SU-DHL-6 (cell line): Measurements from ENCODE around the gene ARID5B.

Experiments
- H2AFZ ChIP-seq: fragments of 200-600 bp; sonication (generic); 2 replicates; pipeline ENCODE4 v1.6.1; 2014; ENCODE audit warnings: low read depth, mild to moderate bottlenecking, moderate library complexity, mixed read lengths, antibody characterized with exemption, low read length; ENCODE audit not compliant: severe bottlenecking
- H3F3A ChIP-seq: fragments of 200-600 bp; shearing (Covaris generic); 2 replicates; pipeline ENCODE4 v1.6.0; 2016; ENCODE audit warnings: antibody characterized with exemption, mild to moderate bottlenecking; ENCODE audit not compliant: insufficient read depth
- H3K27ac ChIP-seq: fragments of 200-600 bp; sonication (generic); 2 replicates; pipeline ENCODE4 v1.5.1; 2016; ENCODE audit warnings: low read depth, mild to moderate bottlenecking, low read length, moderate library complexity, mixed read lengths
- H3K27me3 ChIP-seq: fragments of 200-600 bp; sonication (generic), shearing (Covaris generic); 2 replicates; pipeline ENCODE4 v1.6.0; 2014; ENCODE audit warnings: mild to moderate bottlenecking, low read length
- H3K36me3 ChIP-seq: fragments of 200-600 bp; sonication (generic); 2 replicates; pipeline ENCODE4 v1.6.1; 2014; ENCODE audit warnings: mild to moderate bottlenecking, low read length, mixed read lengths
- H3K4me2 ChIP-seq: fragments of 300-600, 200-600 bp; shearing (Covaris generic), sonication (generic); 2 replicates; pipeline ENCODE4 v1.6.0; 2014; ENCODE audit warnings: low read length, low read depth, mild to moderate bottlenecking; ENCODE audit not compliant: poor library complexity, severe bottlenecking
- H3K4me3 ChIP-seq: fragments of 200-600 bp; sonication (generic); 2 replicates; pipeline ENCODE4 v1.5.1; 2014; ENCODE audit warnings: antibody characterized with exemption, low read length, mild to moderate bottlenecking, mixed read lengths; ENCODE audit not compliant: insufficient read depth, poor library complexity, severe bottlenecking
- H3K79me2 ChIP-seq: fragments of 200-600 bp; sonication (generic); 2 replicates; pipeline ENCODE4 v1.6.1; 2014; ENCODE audit warnings: mild to moderate bottlenecking, low read length, moderate library complexity; ENCODE audit not compliant: insufficient read depth
- H3K9ac ChIP-seq: fragments of 200-600 bp; sonication (generic); 2 replicates; pipeline ENCODE4 v1.7.0; 2014; ENCODE audit warnings: mild to moderate bottlenecking, low read length
- H3K9me2 ChIP-seq: fragments of 200-600 bp; sonication (generic); replicated peaks from 2 replicates; pipeline ENCODE4 v1.6.1; 2014; ENCODE audit warnings: low read length; ENCODE audit not compliant: insufficient read depth
- H3K9me3 ChIP-seq: fragments of 200-600 bp; sonication (generic); 2 replicates; pipeline ENCODE4 v1.6.1; 2014; ENCODE audit warnings: low read length, mixed read lengths; ENCODE audit not compliant: insufficient read depth
- H4K20me1 ChIP-seq: fragments of 200-600 bp; sonication (generic); 2 replicates; pipeline ENCODE4 v1.6.1; 2014; ENCODE audit warnings: low read depth, mild to moderate bottlenecking, antibody characterized with exemption, low read length, moderate library complexity, mixed read lengths
- CTCF ChIP-seq: fragments of 200-600 bp; sonication (generic); IDR thresholded peaks from one replicate; pipeline ENCODE4 v1.5.1; 2017; ENCODE audit warnings: antibody characterized with exemption, mild to moderate bottlenecking, low read length, moderate library complexity; ENCODE audit not compliant: insufficient read depth, poor library complexity, severe bottlenecking
- EZH2phosphoT487 ChIP-seq: fragments of 200-600 bp; sonication (generic), shearing (Covaris generic); conservative IDR thresholded peaks from 2 replicates; pipeline ENCODE4 v1.6.1; 2018; ENCODE audit warnings: mild to moderate bottlenecking, antibody characterized with exemption, low read length, moderate library complexity, mixed read lengths

ARID5B gene

GRCh38 chr10:62047960-62048383 is 146.5 kb downstream of the ARID5B start:
- peak overlapping the region; percentile 96 for H3K27ac ChIP-seq
- peaks cover 16% of the 10 kb centered on the region for H3K36me3 ChIP-seq
- H3K27me3 ChIP-seq = no peaks in the 10 kb centered on the region
- H2AFZ ChIP-seq = no peak overlapping the region
- no peaks in the 10 kb centered on the region for H3K9me2 ChIP-seq
- TF ChIP-seq CTCF (no peak), EZH2phosphoT487 (no peak)
- H3F3A ChIP-seq = peaks cover 82% of the 10 kb centered on the region
- H3K9ac ChIP-seq = peak overlapping the region; percentile 91
- peak overlapping the region; percentile 71 for H3K4me3 ChIP-seq
- no peaks in the 10 kb centered on the region for H4K20me1 ChIP-seq
- H3K79me2 ChIP-seq = peaks cover 88% of the 10 kb centered on the region
- no peaks in the 10 kb centered on the region for H3K9me3 ChIP-seq
- peak overlapping the region; percentile 94 for H3K4me2 ChIP-seq

GRCh38 chr10:62048470-62048869 is 147.0 kb downstream of the ARID5B start:
- Histone ChIP-seq H3K79me2 (peaks cover 88% of the 10 kb centered on the region), H3K36me3 (peaks cover 21% of the 10 kb centered on the region), H3K27ac (peak overlapping the region; percentile 96), H4K20me1 (no peaks in the 10 kb centered on the region), H3K4me3 (peak overlapping the region; percentile 71), H2AFZ (no peak overlapping the region), H3K9ac (peak overlapping the region; percentile 91), H3K9me2 (no peaks in the 10 kb centered on the region), H3F3A (peaks cover 77% of the 10 kb centered on the region), H3K9me3 (no peaks in the 10 kb centered on the region), H3K27me3 (no peaks in the 10 kb centered on the region), H3K4me2 (peak overlapping the region; percentile 94)
- TF ChIP-seq CTCF = no peak
- TF ChIP-seq EZH2phosphoT487 = no peak

- Histone ChIP-seq H3K36me3 (peaks cover 27% of the 10 kb centered on the region), H3K9me2 (no peaks in the 10 kb centered on the region), H3K9me3 (no peaks in the 10 kb centered on the region), H3K27me3 (no peaks in the 10 kb centered on the region), H2AFZ (no peak overlapping the region), H3F3A (peaks cover 71% of the 10 kb centered on the region), H4K20me1 (no peaks in the 10 kb centered on the region), H3K79me2 (peaks cover 88% of the 10 kb centered on the region), H3K9ac (peak overlapping the region; percentile 91), H3K27ac (peak overlapping the region; percentile 96), H3K4me2 (peak overlapping the region; percentile 94), H3K4me3 (peak overlapping the region; percentile 71)
- TF ChIP-seq EZH2phosphoT487 (no peak), CTCF (no peak)
Observed at GRCh38 chr10:62048919-62049623, 147.6 kb downstream of the ARID5B start.
